Measurements from ENCODE around the gene ZNF808. TPM values are rescaled to one million over a fixed set of nuclear protein-coding genes. Genes with fewer than 3 reads are reported as not detected.
A peak's percentile ranks its signal among the peaks of the same experiment; 100 is the strongest.
"Not testable (repeated sequence)": the region's sequence is repeated elsewhere in the genome, so short reads cannot be mapped to it uniquely, and the experiment has no call there.

Gene ZNF808
- total and polyA plus RNA-seq, 8 donors: 3.6 to 17.1 (median 10.2) TPM

- H3K4me3 ChIP-seq: no peak overlapping the region
Measured at GRCh38 chr19:52585604-52586003, 58.1 kb downstream of the ZNF808 start.

GRCh38 chr19:52590728-52591127 lies 63.3 kb downstream of the ZNF808 start:
- no peak overlapping the region for H3K4me3 ChIP-seq
- H3K36me3 ChIP-seq: no peaks in the 10 kb centered on the region
- intact Hi-C loops (cut with DNase I): no loop called here
- FAIRE-seq (no peak), ATAC-seq (no peak), DNase-seq (no peak)
- H3K9me3 ChIP-seq: no peaks in the 10 kb centered on the region
- no peaks in the 10 kb centered on the region for H3K27me3 ChIP-seq
- no peaks in the 10 kb centered on the region for H3K4me1 ChIP-seq
- 95 to 96% methylated on average over 5 of the region's 5 CpGs for WGBS, 2 donors
- no peak overlapping the region for H3K27ac ChIP-seq
- no peak for TF ChIP-seq CTCF (IDR thresholded peaks at IDR 0.05)

More at GRCh38 chr19:52585604-52586003, 58.1 kb downstream of the ZNF808 start:
- peaks cover 0 to 32% (median 16%) of the 10 kb centered on the region in 3 donors for H3K36me3 ChIP-seq
- intact Hi-C loops (cut with DNase I): no loop called here
- DNase-seq (no peak), FAIRE-seq (no peak), ATAC-seq (peak in 2 of 4 donors; percentile 21 to 43)
- WGBS, 2 donors: 74 to 77% methylated on average over 6 of the region's 6 CpGs
- no peak for TF ChIP-seq CTCF (IDR thresholded peaks at IDR 0.05)
- H3K27ac ChIP-seq: peak overlapping the region in 1 of 4 donors; percentile 54
- H3K4me1 ChIP-seq: no peaks in the 10 kb centered on the region
- H3K9me3 ChIP-seq: no peaks in the 10 kb centered on the region
- no peaks in the 10 kb centered on the region for H3K27me3 ChIP-seq

- Histone ChIP-seq H3K9me3 (no peaks in the 10 kb centered on the region), H3K27me3 (no peaks in the 10 kb centered on the region), H3K27ac (no peak overlapping the region), H3K4me1 (no peaks in the 10 kb centered on the region), H3K36me3 (no peaks in the 10 kb centered on the region), H3K4me3 (no peak overlapping the region)
- FAIRE-seq: no peak
- ATAC-seq: no peak
- intact Hi-C loops (cut with DNase I): no loop called here
- DNase-seq: no peak
- TF ChIP-seq CTCF (IDR thresholded peaks at IDR 0.05): no peak
- 66 to 95% methylated on average over 3 of the region's 3 CpGs for WGBS, 2 donors
Measured at GRCh38 chr19:52592301-52592700, 64.8 kb downstream of the ZNF808 start.

GRCh38 chr19:52593441-52593840 lies 66.0 kb downstream of the ZNF808 start:
- H3K27me3 ChIP-seq; DNase-seq; FAIRE-seq; intact Hi-C loops (cut with DNase I); ATAC-seq; H3K36me3 ChIP-seq; H3K9me3 ChIP-seq; H3K4me3 ChIP-seq; H3K27ac ChIP-seq; H3K4me1 ChIP-seq: not testable (repeated sequence)
- WGBS, 2 donors: 94% methylated on average over 6 of the region's 25 CpGs; no CpG with 5 or more reads in 1 of the 2 donors

GRCh38 chr19:52599241-52599640 lies 71.8 kb downstream of the ZNF808 start:
- DNase-seq (no peak), ATAC-seq (no peak), FAIRE-seq (no peak)
- no peak overlapping the region for H3K27ac ChIP-seq
- TF ChIP-seq CTCF (IDR thresholded peaks at IDR 0.05): no peak
- intact Hi-C loops (cut with DNase I): no loop called here
- H3K4me1 ChIP-seq: peaks cover 0 to 5% (median 5%) of the 10 kb centered on the region in 3 donors
- H3K27me3 ChIP-seq: no peaks in the 10 kb centered on the region
- no peaks in the 10 kb centered on the region for H3K36me3 ChIP-seq
- no peak overlapping the region for H3K4me3 ChIP-seq
- 46 to 48% methylated on average over 3 of the region's 3 CpGs for WGBS, 2 donors
- no peaks in the 10 kb centered on the region for H3K9me3 ChIP-seq

All from pancreas (tissue), 10 donors.